Stimulated activated CD8-positive, alpha-beta memory T cell treated with anti-CD3 and anti-CD28 coated beads, Interleukin-7, amount 100 ng/mL, for 24 hours (primary cell): ENCODE measurements around the gene NME7.
"Not testable (repeated sequence)": the region's sequence is repeated elsewhere in the genome, so short reads cannot be mapped to it uniquely, and the experiment has no call there.

Source experiments
- DNase-seq: peaks from one replicate; pipeline ENCODE4 v3.0.0-alpha.2; 2020; ENCODE audit warnings: low read depth

NME7 gene

GRCh38 chr1:169340882-169341281 is 26.7 kb downstream of the NME7 start:
- DNase-seq = no peak

GRCh38 chr1:169339773-169340172 is 27.8 kb downstream of the NME7 start:
- no peak for DNase-seq

- no peak for DNase-seq
These were observed 29.0 kb downstream of the NME7 start for GRCh38 chr1:169338617-169339016.

- not testable (repeated sequence) for DNase-seq
These were observed 30.5 kb downstream of the NME7 start for GRCh38 chr1:169336947-169337715.

GRCh38 chr1:169334727-169335126 is 32.9 kb downstream of the NME7 start:
- not testable (repeated sequence) for DNase-seq

GRCh38 chr1:169330927-169331326 is 36.7 kb downstream of the NME7 start:
- DNase-seq = no peak

GRCh38 chr1:169329383-169329782 is 38.2 kb downstream of the NME7 start:
- DNase-seq = no peak

- no peak for DNase-seq
These were observed 39.7 kb downstream of the NME7 start for GRCh38 chr1:169327875-169328274.

GRCh38 chr1:169326956-169327268 is 40.7 kb downstream of the NME7 start:
- no peak for DNase-seq

GRCh38 chr1:169326261-169326955 is 41.2 kb downstream of the NME7 start:
- no peak for DNase-seq

- no peak for DNase-seq
These were observed 42.5 kb downstream of the NME7 start for GRCh38 chr1:169325117-169325516.

- DNase-seq = no peak
These were observed 45.5 kb downstream of the NME7 start for GRCh38 chr1:169322138-169322537.

- no peak for DNase-seq
These were observed 46.1 kb downstream of the NME7 start for GRCh38 chr1:169321539-169321938.

- no peak for DNase-seq
These were observed 48.9 kb downstream of the NME7 start for GRCh38 chr1:169318536-169319244.

GRCh38 chr1:169316556-169316955 is 51.0 kb downstream of the NME7 start:
- no peak for DNase-seq

- DNase-seq = peak; percentile 1
These were observed 55.3 kb downstream of the NME7 start for GRCh38 chr1:169312084-169312954.

GRCh38 chr1:169309178-169310166 is 58.1 kb downstream of the NME7 start:
- no peak for DNase-seq

- no peak for DNase-seq
These were observed 59.1 kb downstream of the NME7 start for GRCh38 chr1:169308313-169309039.

- DNase-seq = no peak
These were observed 60.4 kb downstream of the NME7 start for GRCh38 chr1:169307176-169307575.

- DNase-seq = no peak
These were observed 61.6 kb downstream of the NME7 start for GRCh38 chr1:169305948-169306347.
